ENCODE results near the gene NUP93.
A peak's percentile ranks its signal among the peaks of the same experiment; 100 is the strongest.
"Not testable (repeated sequence)": the region's sequence is repeated elsewhere in the genome, so short reads cannot be mapped to it uniquely, and the experiment has no call there.

Gene NUP93

DNA sequence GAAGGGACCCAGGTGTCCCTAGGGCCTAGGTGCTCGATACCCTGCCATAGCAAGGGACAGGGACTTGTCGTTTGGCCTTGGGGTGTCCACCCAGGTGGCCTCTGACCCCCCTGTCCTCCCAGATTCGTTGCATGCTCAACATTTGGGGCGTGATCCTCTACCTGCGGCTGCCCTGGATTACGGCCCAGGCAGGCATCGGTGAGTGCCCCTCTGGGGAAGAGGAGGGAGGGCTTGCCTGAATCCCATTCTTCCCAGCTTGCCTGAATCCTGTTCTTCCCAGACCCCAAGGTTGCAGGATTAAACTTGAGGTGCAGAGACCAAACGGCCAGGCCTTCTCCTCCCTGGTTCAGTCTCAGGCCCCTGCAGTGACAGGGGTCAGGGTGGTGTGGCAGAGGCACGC lies 138.2 kb downstream of the NUP93 start:
- H3K4me1 ChIP-seq (ENCODE audit: insufficient read depth, low read length), result no peaks in the 10 kb centered on the region
- H2AFZ ChIP-seq (ENCODE audit: low read depth, low read length), result no peak overlapping the region
- H3K36me3 ChIP-seq (ENCODE audit: insufficient read depth, low read length), result no peaks in the 10 kb centered on the region
- no peak overlapping the region for H3K27ac ChIP-seq (ENCODE audit: low read length)
- H3K9ac ChIP-seq (ENCODE audit: low read depth, low read length), result no peak overlapping the region
- no peaks in the 10 kb centered on the region for H4K20me1 ChIP-seq (ENCODE audit: insufficient read depth, low read length)
- TF ChIP-seq EZH2 (IDR thresholded peaks at IDR 0.05; ENCODE audit: borderline replicate concordance, low read depth, low read length, severe bottlenecking), result no peak
- TF ChIP-seq, protein P1, sequence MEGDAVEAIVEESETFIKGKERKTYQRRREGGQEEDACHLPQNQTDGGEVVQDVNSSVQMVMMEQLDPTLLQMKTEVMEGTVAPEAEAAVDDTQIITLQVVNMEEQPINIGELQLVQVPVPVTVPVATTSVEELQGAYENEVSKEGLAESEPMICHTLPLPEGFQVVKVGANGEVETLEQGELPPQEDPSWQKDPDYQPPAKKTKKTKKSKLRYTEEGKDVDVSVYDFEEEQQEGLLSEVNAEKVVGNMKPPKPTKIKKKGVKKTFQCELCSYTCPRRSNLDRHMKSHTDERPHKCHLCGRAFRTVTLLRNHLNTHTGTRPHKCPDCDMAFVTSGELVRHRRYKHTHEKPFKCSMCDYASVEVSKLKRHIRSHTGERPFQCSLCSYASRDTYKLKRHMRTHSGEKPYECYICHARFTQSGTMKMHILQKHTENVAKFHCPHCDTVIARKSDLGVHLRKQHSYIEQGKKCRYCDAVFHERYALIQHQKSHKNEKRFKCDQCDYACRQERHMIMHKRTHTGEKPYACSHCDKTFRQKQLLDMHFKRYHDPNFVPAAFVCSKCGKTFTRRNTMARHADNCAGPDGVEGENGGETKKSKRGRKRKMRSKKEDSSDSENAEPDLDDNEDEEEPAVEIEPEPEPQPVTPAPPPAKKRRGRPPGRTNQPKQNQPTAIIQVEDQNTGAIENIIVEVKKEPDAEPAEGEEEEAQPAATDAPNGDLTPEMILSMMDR (IDR thresholded peaks at IDR 0.05; ENCODE audit: borderline replicate concordance, extremely low read depth, low read length, poor library complexity, severe bottlenecking), result no peak
- H3K27me3 ChIP-seq (ENCODE audit: insufficient read depth, low read length, poor library complexity), result no peaks in the 10 kb centered on the region
- no peak overlapping the region for H3K4me3 ChIP-seq (ENCODE audit: low read depth in 1 of 2, low read length in 2 of 2)
- DNase-seq (no peak), ATAC-seq (ENCODE audit: insufficient read depth, low read depth) (no peak)
- no peaks in the 10 kb centered on the region for H3K79me2 ChIP-seq (ENCODE audit: insufficient read depth, low read length)
- H3K9me3 ChIP-seq (ENCODE audit: insufficient read depth, low read length, severe bottlenecking), result no peaks in the 10 kb centered on the region
- no peak overlapping the region for H3K4me2 ChIP-seq (ENCODE audit: insufficient read depth, low read length)

DNA sequence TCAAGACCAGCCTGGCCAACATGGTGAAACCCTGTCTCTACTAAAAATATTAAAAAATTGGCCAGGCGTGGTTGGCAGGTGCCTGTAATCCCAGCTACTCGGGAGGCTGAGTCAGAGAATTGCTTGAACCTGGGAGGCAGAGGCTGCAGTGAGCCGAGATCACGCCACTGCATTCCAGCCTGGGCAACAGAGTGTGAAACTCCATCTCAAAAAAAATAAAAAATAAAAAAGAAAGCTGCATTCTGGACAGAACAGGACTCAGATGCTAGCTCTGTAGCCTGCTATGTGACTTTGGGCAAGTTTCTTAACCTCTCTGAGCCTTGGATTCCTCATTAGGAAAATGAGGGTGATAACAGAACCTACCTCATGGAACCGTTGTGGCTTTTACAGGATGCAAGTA lies 138.8 kb downstream of the NUP93 start:
- H3K27ac ChIP-seq (ENCODE audit: low read length); H4K20me1 ChIP-seq (ENCODE audit: insufficient read depth, low read length); H3K9ac ChIP-seq (ENCODE audit: low read depth, low read length); H3K4me3 ChIP-seq (ENCODE audit: low read depth in 1 of 2, low read length in 2 of 2); ATAC-seq (ENCODE audit: insufficient read depth, low read depth); H3K4me2 ChIP-seq (ENCODE audit: insufficient read depth, low read length); DNase-seq; H3K9me3 ChIP-seq (ENCODE audit: insufficient read depth, low read length, severe bottlenecking); H3K4me1 ChIP-seq (ENCODE audit: insufficient read depth, low read length); H3K27me3 ChIP-seq (ENCODE audit: insufficient read depth, low read length, poor library complexity); H3K79me2 ChIP-seq (ENCODE audit: insufficient read depth, low read length); H2AFZ ChIP-seq (ENCODE audit: low read depth, low read length); H3K36me3 ChIP-seq (ENCODE audit: insufficient read depth, low read length): not testable (repeated sequence)

DNA sequence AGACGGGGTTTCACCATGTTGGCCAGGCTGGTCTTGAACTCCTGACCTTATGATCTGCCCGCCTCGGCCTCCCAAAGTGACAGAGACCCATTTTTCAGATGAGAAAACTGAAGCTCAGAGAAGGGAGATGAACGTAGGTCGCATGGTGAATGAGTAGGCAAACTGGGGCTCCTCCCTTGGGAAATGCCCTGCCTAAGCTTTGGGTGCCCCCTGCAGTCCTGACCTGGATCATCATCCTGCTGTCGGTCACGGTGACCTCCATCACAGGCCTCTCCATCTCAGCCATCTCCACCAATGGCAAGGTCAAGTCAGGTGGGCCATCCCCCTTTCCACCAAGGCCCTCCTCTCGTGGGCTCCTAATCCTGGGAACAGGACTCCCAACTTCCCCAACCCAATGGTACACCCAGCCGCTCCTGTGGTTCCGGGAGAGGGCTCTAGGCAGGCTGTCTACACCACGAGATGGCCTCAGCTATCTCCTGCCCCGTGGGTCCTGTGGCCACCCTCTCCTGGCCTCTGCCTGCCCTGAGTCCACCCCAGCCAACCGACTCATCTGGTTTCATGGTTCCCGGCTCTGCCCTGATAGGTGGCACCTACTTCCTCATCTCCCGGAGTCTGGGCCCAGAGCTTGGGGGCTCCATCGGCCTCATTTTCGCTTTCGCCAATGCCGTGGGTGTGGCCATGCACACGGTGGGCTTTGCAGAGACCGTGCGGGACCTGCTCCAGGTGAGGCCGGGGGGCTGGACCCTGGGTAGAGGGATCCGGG lies 139.8 kb downstream of the NUP93 start:
- ATAC-seq (ENCODE audit: insufficient read depth, low read depth) (peak; percentile 67; the same call in 2 of the 3 replicates), DNase-seq (peak; percentile 39)
- Histone ChIP-seq H4K20me1 (ENCODE audit: insufficient read depth, low read length) (no peaks in the 10 kb centered on the region), H3K4me3 (ENCODE audit: low read depth in 1 of 2, low read length in 2 of 2) (no peak overlapping the region), H3K9ac (ENCODE audit: low read depth, low read length) (no peak overlapping the region), H3K36me3 (ENCODE audit: insufficient read depth, low read length) (no peaks in the 10 kb centered on the region), H3K4me1 (ENCODE audit: insufficient read depth, low read length) (no peaks in the 10 kb centered on the region), H3K9me3 (ENCODE audit: insufficient read depth, low read length, severe bottlenecking) (no peaks in the 10 kb centered on the region), H3K27ac (ENCODE audit: low read length) (no peak overlapping the region), H3K4me2 (ENCODE audit: insufficient read depth, low read length) (no peak overlapping the region), H3K79me2 (ENCODE audit: insufficient read depth, low read length) (no peaks in the 10 kb centered on the region), H3K27me3 (ENCODE audit: insufficient read depth, low read length, poor library complexity) (no peaks in the 10 kb centered on the region), H2AFZ (ENCODE audit: low read depth, low read length) (no peak overlapping the region)
- no peak for TF ChIP-seq EZH2 (IDR thresholded peaks at IDR 0.05; ENCODE audit: borderline replicate concordance, low read depth, low read length, severe bottlenecking)
- TF ChIP-seq, protein P1 (IDR thresholded peaks at IDR 0.05; ENCODE audit: borderline replicate concordance, extremely low read depth, low read length, poor library complexity, severe bottlenecking), result peak; percentile 58

DNA sequence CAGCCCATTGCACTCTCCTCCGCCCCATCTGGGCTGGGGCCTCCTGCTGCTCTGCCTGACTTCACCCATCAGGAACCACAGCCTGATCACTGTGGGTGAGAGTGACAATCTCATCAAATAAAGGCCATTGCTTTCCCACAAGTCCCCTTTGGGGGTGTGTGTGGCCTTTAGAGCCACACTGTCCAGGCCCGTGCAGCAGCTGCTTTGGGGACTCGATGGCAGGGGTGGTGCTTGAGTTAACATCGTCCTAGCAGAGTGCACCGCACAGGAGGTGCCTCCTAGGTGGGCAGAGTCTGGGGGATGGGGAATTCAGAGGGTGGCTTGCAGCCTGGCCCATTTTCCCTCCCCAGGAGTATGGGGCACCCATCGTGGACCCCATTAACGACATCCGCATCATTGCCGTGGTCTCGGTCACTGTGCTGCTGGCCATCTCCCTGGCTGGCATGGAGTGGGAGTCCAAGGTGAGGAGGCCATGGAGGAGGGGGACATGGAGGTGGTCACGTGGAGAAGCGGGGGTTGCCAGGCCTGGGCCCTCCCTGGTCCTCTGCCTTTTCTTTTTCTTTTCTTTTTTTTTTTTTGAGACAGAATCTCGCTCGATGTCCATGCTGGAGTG lies 140.5 kb downstream of the NUP93 start:
- Histone ChIP-seq H3K9me3 (ENCODE audit: insufficient read depth, low read length, severe bottlenecking) (no peaks in the 10 kb centered on the region), H3K4me2 (ENCODE audit: insufficient read depth, low read length) (no peak overlapping the region), H3K27me3 (ENCODE audit: insufficient read depth, low read length, poor library complexity) (no peaks in the 10 kb centered on the region), H4K20me1 (ENCODE audit: insufficient read depth, low read length) (no peaks in the 10 kb centered on the region), H3K79me2 (ENCODE audit: insufficient read depth, low read length) (no peaks in the 10 kb centered on the region), H3K4me3 (ENCODE audit: low read depth in 1 of 2, low read length in 2 of 2) (no peak overlapping the region), H3K4me1 (ENCODE audit: insufficient read depth, low read length) (no peaks in the 10 kb centered on the region), H3K9ac (ENCODE audit: low read depth, low read length) (no peak overlapping the region), H3K36me3 (ENCODE audit: insufficient read depth, low read length) (no peaks in the 10 kb centered on the region), H3K27ac (ENCODE audit: low read length) (no peak overlapping the region), H2AFZ (ENCODE audit: low read depth, low read length) (no peak overlapping the region)
- DNase-seq, result no peak
- TF ChIP-seq, protein P1 (IDR thresholded peaks at IDR 0.05; ENCODE audit: borderline replicate concordance, extremely low read depth, low read length, poor library complexity, severe bottlenecking), result no peak
- no peak for TF ChIP-seq EZH2 (IDR thresholded peaks at IDR 0.05; ENCODE audit: borderline replicate concordance, low read depth, low read length, severe bottlenecking)
- ATAC-seq (ENCODE audit: insufficient read depth, low read depth), result no peak

All from DND-41 (cell line).